Measurements from ENCODE around the gene ZBTB16.

GRCh38 chr11:114251815-114252337, 192.4 kb downstream of the ZBTB16 start:
- TF ChIP-seq, protein P1, sequence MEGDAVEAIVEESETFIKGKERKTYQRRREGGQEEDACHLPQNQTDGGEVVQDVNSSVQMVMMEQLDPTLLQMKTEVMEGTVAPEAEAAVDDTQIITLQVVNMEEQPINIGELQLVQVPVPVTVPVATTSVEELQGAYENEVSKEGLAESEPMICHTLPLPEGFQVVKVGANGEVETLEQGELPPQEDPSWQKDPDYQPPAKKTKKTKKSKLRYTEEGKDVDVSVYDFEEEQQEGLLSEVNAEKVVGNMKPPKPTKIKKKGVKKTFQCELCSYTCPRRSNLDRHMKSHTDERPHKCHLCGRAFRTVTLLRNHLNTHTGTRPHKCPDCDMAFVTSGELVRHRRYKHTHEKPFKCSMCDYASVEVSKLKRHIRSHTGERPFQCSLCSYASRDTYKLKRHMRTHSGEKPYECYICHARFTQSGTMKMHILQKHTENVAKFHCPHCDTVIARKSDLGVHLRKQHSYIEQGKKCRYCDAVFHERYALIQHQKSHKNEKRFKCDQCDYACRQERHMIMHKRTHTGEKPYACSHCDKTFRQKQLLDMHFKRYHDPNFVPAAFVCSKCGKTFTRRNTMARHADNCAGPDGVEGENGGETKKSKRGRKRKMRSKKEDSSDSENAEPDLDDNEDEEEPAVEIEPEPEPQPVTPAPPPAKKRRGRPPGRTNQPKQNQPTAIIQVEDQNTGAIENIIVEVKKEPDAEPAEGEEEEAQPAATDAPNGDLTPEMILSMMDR (conservative IDR thresholded peaks at IDR 0.05; ENCODE audit: low read depth in 2 of 2), result peak; percentile 45 to 65
- TF ChIP-seq EZH2phosphoT487 (IDR thresholded peaks at IDR 0.05; ENCODE audit: unreplicated experiment) (no peak), POLR2AphosphoS5 (IDR thresholded peaks at IDR 0.05; ENCODE audit: low read depth) (no peak), EZH2 (IDR thresholded peaks at IDR 0.05; ENCODE audit: low read depth, unreplicated experiment) (no peak), CREB1 (CRISPR knock-in tag; IDR thresholded peaks at IDR 0.05; ENCODE audit: low read depth) (no peak), REST (IDR thresholded peaks at IDR 0.05; ENCODE audit: unreplicated experiment) (no peak), NANOG (IDR thresholded peaks at IDR 0.05; ENCODE audit: borderline replicate concordance) (no peak), STAT1 (IDR thresholded peaks at IDR 0.05; ENCODE audit: unreplicated experiment) (no peak)
- TF ChIP-seq, protein P2, sequence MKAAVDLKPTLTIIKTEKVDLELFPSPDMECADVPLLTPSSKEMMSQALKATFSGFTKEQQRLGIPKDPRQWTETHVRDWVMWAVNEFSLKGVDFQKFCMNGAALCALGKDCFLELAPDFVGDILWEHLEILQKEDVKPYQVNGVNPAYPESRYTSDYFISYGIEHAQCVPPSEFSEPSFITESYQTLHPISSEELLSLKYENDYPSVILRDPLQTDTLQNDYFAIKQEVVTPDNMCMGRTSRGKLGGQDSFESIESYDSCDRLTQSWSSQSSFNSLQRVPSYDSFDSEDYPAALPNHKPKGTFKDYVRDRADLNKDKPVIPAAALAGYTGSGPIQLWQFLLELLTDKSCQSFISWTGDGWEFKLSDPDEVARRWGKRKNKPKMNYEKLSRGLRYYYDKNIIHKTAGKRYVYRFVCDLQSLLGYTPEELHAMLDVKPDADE (IDR thresholded peaks at IDR 0.05), result no peak
- TF ChIP-seq, protein P3, sequence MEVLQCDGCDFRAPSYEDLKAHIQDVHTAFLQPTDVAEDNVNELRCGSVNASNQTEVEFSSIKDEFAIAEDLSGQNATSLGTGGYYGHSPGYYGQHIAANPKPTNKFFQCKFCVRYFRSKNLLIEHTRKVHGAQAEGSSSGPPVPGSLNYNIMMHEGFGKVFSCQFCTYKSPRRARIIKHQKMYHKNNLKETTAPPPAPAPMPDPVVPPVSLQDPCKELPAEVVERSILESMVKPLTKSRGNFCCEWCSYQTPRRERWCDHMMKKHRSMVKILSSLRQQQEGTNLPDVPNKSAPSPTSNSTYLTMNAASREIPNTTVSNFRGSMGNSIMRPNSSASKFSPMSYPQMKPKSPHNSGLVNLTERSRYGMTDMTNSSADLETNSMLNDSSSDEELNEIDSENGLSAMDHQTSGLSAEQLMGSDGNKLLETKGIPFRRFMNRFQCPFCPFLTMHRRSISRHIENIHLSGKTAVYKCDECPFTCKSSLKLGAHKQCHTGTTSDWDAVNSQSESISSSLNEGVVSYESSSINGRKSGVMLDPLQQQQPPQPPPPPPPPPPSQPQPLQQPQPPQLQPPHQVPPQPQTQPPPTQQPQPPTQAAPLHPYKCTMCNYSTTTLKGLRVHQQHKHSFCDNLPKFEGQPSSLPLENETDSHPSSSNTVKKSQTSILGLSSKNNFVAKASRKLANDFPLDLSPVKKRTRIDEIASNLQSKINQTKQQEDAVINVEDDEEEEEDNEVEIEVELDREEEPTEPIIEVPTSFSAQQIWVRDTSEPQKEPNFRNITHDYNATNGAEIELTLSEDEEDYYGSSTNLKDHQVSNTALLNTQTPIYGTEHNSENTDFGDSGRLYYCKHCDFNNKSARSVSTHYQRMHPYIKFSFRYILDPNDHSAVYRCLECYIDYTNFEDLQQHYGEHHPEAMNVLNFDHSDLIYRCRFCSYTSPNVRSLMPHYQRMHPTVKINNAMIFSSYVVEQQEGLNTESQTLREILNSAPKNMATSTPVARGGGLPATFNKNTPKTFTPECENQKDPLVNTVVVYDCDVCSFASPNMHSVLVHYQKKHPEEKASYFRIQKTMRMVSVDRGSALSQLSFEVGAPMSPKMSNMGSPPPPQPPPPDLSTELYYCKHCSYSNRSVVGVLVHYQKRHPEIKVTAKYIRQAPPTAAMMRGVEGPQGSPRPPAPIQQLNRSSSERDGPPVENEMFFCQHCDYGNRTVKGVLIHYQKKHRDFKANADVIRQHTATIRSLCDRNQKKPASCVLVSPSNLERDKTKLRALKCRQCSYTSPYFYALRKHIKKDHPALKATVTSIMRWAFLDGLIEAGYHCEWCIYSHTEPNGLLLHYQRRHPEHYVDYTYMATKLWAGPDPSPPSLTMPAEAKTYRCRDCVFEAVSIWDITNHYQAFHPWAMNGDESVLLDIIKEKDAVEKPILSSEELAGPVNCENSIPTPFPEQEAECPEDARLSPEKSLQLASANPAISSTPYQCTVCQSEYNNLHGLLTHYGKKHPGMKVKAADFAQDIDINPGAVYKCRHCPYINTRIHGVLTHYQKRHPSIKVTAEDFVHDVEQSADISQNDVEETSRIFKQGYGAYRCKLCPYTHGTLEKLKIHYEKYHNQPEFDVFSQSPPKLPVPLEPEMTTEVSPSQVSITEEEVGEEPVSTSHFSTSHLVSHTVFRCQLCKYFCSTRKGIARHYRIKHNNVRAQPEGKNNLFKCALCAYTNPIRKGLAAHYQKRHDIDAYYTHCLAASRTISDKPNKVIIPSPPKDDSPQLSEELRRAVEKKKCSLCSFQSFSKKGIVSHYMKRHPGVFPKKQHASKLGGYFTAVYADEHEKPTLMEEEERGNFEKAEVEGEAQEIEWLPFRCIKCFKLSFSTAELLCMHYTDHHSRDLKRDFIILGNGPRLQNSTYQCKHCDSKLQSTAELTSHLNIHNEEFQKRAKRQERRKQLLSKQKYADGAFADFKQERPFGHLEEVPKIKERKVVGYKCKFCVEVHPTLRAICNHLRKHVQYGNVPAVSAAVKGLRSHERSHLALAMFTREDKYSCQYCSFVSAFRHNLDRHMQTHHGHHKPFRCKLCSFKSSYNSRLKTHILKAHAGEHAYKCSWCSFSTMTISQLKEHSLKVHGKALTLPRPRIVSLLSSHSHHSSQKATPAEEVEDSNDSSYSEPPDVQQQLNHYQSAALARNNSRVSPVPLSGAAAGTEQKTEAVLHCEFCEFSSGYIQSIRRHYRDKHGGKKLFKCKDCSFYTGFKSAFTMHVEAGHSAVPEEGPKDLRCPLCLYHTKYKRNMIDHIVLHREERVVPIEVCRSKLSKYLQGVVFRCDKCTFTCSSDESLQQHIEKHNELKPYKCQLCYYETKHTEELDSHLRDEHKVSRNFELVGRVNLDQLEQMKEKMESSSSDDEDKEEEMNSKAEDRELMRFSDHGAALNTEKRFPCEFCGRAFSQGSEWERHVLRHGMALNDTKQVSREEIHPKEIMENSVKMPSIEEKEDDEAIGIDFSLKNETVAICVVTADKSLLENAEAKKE (CRISPR knock-in tag; IDR thresholded peaks at IDR 0.05), result no peak

All from GM23338 (cell line).